Osteoblast (primary cell): Measurements from ENCODE around the gene SERPINB7. TPM values are rescaled to one million over a fixed set of nuclear protein-coding genes. Genes with fewer than 3 reads are reported as not detected.

Experiments
- DNase-seq: peaks from one replicate; pipeline ENCODE4 v3.0.0; 2011; ENCODE audit warnings: low spot score, mixed read lengths; ENCODE audit not compliant: insufficient read length; ENCODE audit errors: missing footprints
- H2AFZ ChIP-seq: 2 replicates; pipeline ENCODE4 v1.6.0; 2011; ENCODE audit warnings: mild to moderate bottlenecking, low read length
- H3K27ac ChIP-seq: 2 replicates; pipeline ENCODE4 v1.5.1; 2011; ENCODE audit warnings: mild to moderate bottlenecking, low read depth, low read length, moderate library complexity
- H3K27me3 ChIP-seq: 2 replicates; pipeline ENCODE4 v1.6.0; 2012; ENCODE audit warnings: mild to moderate bottlenecking, control low read depth, inconsistent platforms, low read length, moderate library complexity; ENCODE audit not compliant: insufficient read depth
- H3K36me3 ChIP-seq: 2 replicates; pipeline ENCODE4 v1.5.1; 2011; ENCODE audit warnings: mild to moderate bottlenecking, low read length, control low read depth, moderate library complexity; ENCODE audit not compliant: insufficient read depth
- H3K4me1 ChIP-seq: 2 replicates; pipeline ENCODE4 v1.5.1; 2011; ENCODE audit warnings: mild to moderate bottlenecking, low read length, control low read depth, moderate library complexity; ENCODE audit not compliant: insufficient read depth
- H3K4me2 ChIP-seq: 2 replicates; pipeline ENCODE4 v1.6.0; 2011; ENCODE audit warnings: mild to moderate bottlenecking, low read length; ENCODE audit not compliant: insufficient read depth
- H3K4me3 ChIP-seq: fragments of 200-600 bp; sonication (generic); 3 replicates; pipeline ENCODE4 v1.5.1; 2012; ENCODE audit warnings: mild to moderate bottlenecking, low read length, inconsistent platforms; ENCODE audit not compliant: insufficient read depth
- H3K79me2 ChIP-seq: 2 replicates; pipeline ENCODE4 v1.6.0; 2012; ENCODE audit warnings: mild to moderate bottlenecking, low read length, control low read depth, inconsistent platforms; ENCODE audit not compliant: insufficient read depth
- H3K9me3 ChIP-seq: 2 replicates; pipeline ENCODE4 v1.5.1; 2011; ENCODE audit warnings: low read depth, low read length, control low read depth
- H4K20me1 ChIP-seq: 2 replicates; pipeline ENCODE4 v1.6.0; 2012; ENCODE audit warnings: mild to moderate bottlenecking, low read length, control low read depth; ENCODE audit not compliant: insufficient read depth
- CTCF ChIP-seq: IDR thresholded peaks from 2 replicates; pipeline ENCODE4 v1.5.1; 2011; ENCODE audit warnings: mild to moderate bottlenecking, low read depth, low read length, moderate library complexity; ENCODE audit errors: extremely low read depth
- total RNA-seq: library from RNA; depleted of rRNA; stranded (reverse); fragments of >200 nt; gene quantifications from 2 replicates; pipeline ENCODE4 v1.2.3, GENCODE V29; 2012

Gene SERPINB7
- total RNA-seq, 1 donor: 0.36 TPM

DNA sequence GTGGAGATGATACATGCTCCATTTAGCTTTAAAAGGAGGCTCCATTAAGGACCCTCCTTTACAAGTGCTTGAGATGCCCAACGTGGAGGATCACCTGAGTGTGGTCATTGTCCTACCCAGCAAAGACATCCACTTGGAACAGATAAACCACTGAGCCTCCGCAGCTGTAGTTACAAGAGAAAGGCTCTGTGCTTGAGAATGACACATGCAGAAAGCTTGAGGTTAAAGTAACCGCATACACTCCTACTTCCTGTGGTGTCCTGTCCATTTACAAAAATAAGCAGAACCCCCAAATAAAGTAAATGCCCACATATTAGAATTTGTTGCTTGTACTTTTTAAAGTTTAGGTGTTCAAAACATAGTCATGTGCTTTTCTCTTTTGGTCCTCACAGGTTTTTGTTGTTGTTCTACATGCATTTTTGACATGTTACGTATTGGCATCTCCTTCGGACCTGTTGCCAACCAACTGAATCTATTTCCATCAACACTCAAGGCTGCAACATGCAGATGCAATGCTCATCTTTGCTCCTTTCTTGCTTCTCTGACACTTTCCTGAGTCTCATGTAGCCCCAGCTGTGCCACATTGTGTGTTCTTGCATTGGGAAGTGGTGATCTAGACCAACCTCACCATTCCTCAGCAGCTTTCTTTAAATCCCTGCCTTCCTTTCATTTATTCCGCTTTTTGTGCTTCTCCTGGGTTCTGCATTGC, 56.0 kb downstream of the SERPINB7 start:
- no peak overlapping the region for H3K4me3 ChIP-seq
- H3K36me3 ChIP-seq: no peaks in the 10 kb centered on the region
- peak; percentile 27 for DNase-seq
- H3K27me3 ChIP-seq: no peaks in the 10 kb centered on the region
- H3K4me2 ChIP-seq: peak overlapping the region; percentile 22
- H3K9me3 ChIP-seq: no peaks in the 10 kb centered on the region
- no peak for TF ChIP-seq CTCF
- peaks cover 40% of the 10 kb centered on the region for H3K4me1 ChIP-seq
- no peaks in the 10 kb centered on the region for H3K79me2 ChIP-seq
- no peak overlapping the region for H2AFZ ChIP-seq
- H3K27ac ChIP-seq: peak overlapping the region; percentile 72
- no peaks in the 10 kb centered on the region for H4K20me1 ChIP-seq

- Histone ChIP-seq H3K27me3 (no peaks in the 10 kb centered on the region), H3K27ac (peak overlapping the region; percentile 72), H3K79me2 (no peaks in the 10 kb centered on the region), H2AFZ (no peak overlapping the region), H3K36me3 (no peaks in the 10 kb centered on the region), H3K4me3 (no peak overlapping the region), H3K9me3 (no peaks in the 10 kb centered on the region), H4K20me1 (no peaks in the 10 kb centered on the region), H3K4me1 (peaks cover 40% of the 10 kb centered on the region), H3K4me2 (peak overlapping the region; percentile 7)
- no peak for TF ChIP-seq CTCF
- peak; percentile 82 for DNase-seq
Measured at GRCh38 chr18:63832470-63832869, 57.3 kb downstream of the SERPINB7 start.

- Histone ChIP-seq H3K36me3 (no peaks in the 10 kb centered on the region), H3K79me2 (no peaks in the 10 kb centered on the region), H3K4me2 (no peak overlapping the region), H4K20me1 (no peaks in the 10 kb centered on the region), H3K4me1 (peaks cover 34% of the 10 kb centered on the region), H3K27ac (no peak overlapping the region), H2AFZ (no peak overlapping the region), H3K27me3 (no peaks in the 10 kb centered on the region), H3K9me3 (no peaks in the 10 kb centered on the region), H3K4me3 (no peak overlapping the region)
- no peak for TF ChIP-seq CTCF
- DNase-seq: no peak
Measured at GRCh38 chr18:63834471-63835113, 59.4 kb downstream of the SERPINB7 start.

GRCh38 chr18:63836456-63836855, 61.2 kb downstream of the SERPINB7 start:
- Histone ChIP-seq H3K36me3 (no peaks in the 10 kb centered on the region), H3K27ac (no peak overlapping the region), H3K4me1 (peaks cover 17% of the 10 kb centered on the region), H3K4me3 (no peak overlapping the region), H3K4me2 (no peak overlapping the region), H3K27me3 (no peaks in the 10 kb centered on the region), H4K20me1 (no peaks in the 10 kb centered on the region), H3K79me2 (no peaks in the 10 kb centered on the region), H3K9me3 (no peaks in the 10 kb centered on the region), H2AFZ (no peak overlapping the region)
- no peak for TF ChIP-seq CTCF
- no peak for DNase-seq
